Activated naive CD8-positive, alpha-beta T cell (primary cell): ENCODE results near the gene ATP2C2.

Experiments used
- H3K27ac Mint-ChIP-seq: one replicate; pipeline ENCODE4 v1.8.0; 2021; ENCODE audit warnings: mixed read lengths
- H3K27me3 Mint-ChIP-seq: one replicate; pipeline ENCODE4 v1.8.0; 2021; ENCODE audit warnings: mixed read lengths
- H3K36me3 Mint-ChIP-seq: one replicate; pipeline ENCODE4 v1.8.0; 2021; ENCODE audit warnings: mixed read lengths
- H3K4me1 Mint-ChIP-seq: one replicate; pipeline ENCODE4 v1.8.0; 2021; ENCODE audit warnings: low read depth, mixed read lengths
- H3K4me3 Mint-ChIP-seq: one replicate; pipeline ENCODE4 v1.8.0; 2021; ENCODE audit warnings: mild to moderate bottlenecking, mixed read lengths
- H3K9me3 Mint-ChIP-seq: one replicate; pipeline ENCODE4 v1.8.0; 2021; ENCODE audit warnings: low read depth, mixed read lengths

The ATP2C2 gene

DNA sequence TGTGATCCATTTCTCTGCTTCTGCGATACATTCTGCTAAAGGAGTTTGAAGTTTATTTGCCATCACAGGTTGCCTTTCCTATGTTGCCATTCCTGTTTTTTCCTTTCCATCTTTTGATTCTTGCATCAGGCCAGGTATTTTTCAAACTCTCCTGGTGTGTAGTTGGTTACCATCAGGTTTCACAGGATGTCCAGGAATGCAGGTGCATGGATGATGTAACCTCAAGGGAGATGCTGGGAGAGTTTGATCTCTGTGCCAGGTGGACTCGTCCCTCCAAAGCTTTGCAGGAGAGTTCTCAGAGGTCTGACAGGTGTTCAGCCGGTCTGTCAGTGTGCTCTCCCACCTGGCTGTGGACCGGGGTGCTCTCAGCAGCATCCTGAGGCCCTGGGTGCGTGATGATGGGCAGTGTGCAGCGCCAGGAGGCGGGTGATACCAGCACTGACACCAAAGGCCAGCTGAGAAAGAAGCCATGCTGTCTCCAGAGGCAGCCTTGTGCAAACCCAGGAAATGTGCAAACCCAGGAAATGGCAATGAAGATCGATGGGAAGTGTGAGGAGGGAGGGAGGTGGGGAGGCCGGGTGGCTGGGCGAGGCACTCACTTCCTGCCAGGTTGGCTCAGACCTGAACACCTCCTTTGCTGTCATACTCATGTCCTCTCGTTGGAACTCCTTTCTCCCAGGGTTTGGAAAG is 1.7 kb downstream of the ATP2C2 start:
- Mint-ChIP-seq H3K4me1 (peaks cover 16% of the 10 kb centered on the region), H3K36me3 (peaks cover 3% of the 10 kb centered on the region), H3K4me3 (no peak overlapping the region), H3K9me3 (no peaks in the 10 kb centered on the region), H3K27me3 (peaks cover 32% of the 10 kb centered on the region), H3K27ac (no peak overlapping the region)

DNA sequence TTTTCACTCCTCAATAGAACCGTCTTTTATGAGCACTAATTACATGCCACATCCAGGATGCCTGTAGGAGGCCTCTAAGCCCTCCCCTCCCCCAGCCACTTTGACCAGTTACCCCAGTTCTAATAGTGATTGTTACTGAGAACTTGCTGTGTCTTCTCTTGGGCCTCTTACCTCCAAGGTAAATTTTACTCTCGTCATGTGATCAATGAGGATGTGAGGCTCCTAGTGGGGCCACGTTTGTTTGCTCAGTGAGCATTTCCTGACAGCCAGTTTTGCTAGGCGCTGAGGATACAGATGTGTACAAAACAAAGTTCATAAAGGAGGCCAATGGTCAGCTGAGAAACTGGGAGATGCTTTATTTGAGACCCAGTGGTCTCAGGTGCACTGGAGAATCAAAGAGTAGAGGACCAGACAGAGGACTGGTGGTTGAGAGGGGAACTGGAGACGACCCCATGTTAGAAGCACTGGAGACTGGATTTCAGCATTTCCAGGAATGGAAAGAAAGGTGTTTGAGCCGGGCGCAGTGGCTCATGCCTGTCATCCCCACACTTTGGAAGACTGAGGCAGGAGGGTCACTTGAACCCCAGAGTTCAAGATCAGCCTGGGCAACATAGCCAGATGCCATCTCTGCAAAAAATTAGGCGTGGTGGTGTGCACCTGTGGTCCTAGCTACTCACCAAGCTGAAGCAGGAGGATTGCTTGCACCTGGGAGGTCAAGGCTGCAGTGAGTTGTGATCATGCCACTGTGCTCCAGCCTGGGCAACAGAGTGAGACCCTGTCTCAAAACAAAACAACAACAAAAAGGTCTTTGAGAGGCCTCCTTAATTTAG is 2.6 kb downstream of the ATP2C2 start:
- Mint-ChIP-seq H3K4me1 (peaks cover 16% of the 10 kb centered on the region), H3K4me3 (no peak overlapping the region), H3K27me3 (peaks cover 37% of the 10 kb centered on the region)

DNA sequence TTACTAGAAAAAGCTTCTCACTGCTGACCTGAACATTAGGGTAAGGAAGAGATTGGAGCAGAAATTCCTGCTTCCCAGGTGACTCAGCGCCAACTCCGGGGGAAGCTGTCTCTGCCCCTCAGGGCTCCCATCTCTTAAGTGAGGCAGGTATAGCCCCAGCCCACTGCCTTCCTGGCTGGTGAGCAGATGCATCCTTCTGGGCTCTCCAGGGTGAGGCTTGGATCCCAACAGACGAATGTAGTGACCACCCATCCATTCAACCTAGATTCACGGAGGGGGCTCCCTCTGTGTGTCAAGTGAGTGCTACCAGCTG is 3.2 kb downstream of the ATP2C2 start:
- no peaks in the 10 kb centered on the region for H3K9me3 Mint-ChIP-seq
- H3K27ac Mint-ChIP-seq, result no peak overlapping the region
- H3K4me1 Mint-ChIP-seq, result peaks cover 16% of the 10 kb centered on the region

More for the DNA sequence above, 2.6 kb downstream of the ATP2C2 start:
- peaks cover 3% of the 10 kb centered on the region for H3K36me3 Mint-ChIP-seq
- H3K9me3 Mint-ChIP-seq, result no peaks in the 10 kb centered on the region
- no peak overlapping the region for H3K27ac Mint-ChIP-seq

DNA sequence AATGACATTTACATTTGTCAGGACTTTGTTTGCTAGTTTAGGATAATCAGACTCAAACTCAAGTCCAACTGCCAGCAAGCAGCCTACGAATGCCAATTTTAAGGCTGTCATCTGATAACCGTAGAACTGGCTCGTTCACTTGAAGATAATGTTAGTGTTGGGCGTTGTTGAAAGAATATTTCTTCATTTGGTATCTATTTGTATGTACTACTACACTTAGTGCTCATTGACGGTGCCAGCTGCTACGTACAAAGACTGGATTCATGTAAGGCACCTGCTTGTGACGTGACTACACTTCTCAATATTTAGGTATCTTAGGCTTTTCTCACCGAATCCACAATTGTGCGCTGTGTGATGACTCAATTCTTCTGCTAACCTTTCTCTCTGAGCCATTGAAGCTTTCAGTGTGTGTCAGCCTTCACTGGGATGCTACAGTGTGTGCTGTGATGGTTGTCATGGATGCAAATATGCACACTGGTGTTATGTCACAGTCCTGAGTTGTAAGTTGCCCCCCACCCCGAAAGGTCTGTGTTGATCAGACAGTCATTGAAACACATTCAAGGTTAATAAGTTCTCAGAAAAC is 5.7 kb downstream of the ATP2C2 start:
- Mint-ChIP-seq H3K27me3 (peaks cover 22% of the 10 kb centered on the region), H3K4me1 (peaks cover 6% of the 10 kb centered on the region), H3K27ac (no peak overlapping the region), H3K9me3 (no peaks in the 10 kb centered on the region), H3K4me3 (no peak overlapping the region), H3K36me3 (peaks cover 3% of the 10 kb centered on the region)

More for the DNA sequence above, 3.2 kb downstream of the ATP2C2 start:
- Mint-ChIP-seq H3K4me3 (no peak overlapping the region), H3K27me3 (peaks cover 35% of the 10 kb centered on the region), H3K36me3 (peaks cover 3% of the 10 kb centered on the region)

GRCh38 chr16:84378099-84378498 is 9.8 kb downstream of the ATP2C2 start:
- H3K4me3 Mint-ChIP-seq, result no peak overlapping the region
- H3K9me3 Mint-ChIP-seq, result no peaks in the 10 kb centered on the region
- peaks cover 26% of the 10 kb centered on the region for H3K27me3 Mint-ChIP-seq
- H3K4me1 Mint-ChIP-seq, result no peaks in the 10 kb centered on the region
- H3K36me3 Mint-ChIP-seq, result no peaks in the 10 kb centered on the region
- H3K27ac Mint-ChIP-seq, result no peak overlapping the region

DNA sequence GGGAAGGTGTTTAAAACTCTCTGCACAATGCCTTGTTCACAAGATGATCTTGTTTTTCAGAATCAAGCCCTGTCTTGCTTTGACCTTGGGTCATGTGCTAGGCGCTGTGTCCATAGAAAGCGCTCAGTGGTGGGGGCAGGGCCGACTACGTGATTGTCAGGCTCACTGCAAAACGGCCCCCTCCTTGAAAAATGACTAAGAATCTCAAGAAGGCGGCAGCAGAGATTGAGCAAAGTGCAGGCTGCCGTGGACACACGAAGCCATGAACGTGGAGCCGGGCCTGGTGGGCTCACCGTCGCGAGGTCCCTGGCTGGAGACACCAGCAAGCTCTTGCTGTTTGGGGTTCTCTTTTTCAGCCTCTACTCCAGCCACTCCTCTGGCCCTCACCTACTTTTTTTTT is 10.2 kb downstream of the ATP2C2 start:
- no peak overlapping the region for H3K4me3 Mint-ChIP-seq
- H3K9me3 Mint-ChIP-seq, result no peaks in the 10 kb centered on the region
- peaks cover 26% of the 10 kb centered on the region for H3K27me3 Mint-ChIP-seq
- no peaks in the 10 kb centered on the region for H3K36me3 Mint-ChIP-seq
- H3K4me1 Mint-ChIP-seq, result no peaks in the 10 kb centered on the region
- H3K27ac Mint-ChIP-seq, result no peak overlapping the region

DNA sequence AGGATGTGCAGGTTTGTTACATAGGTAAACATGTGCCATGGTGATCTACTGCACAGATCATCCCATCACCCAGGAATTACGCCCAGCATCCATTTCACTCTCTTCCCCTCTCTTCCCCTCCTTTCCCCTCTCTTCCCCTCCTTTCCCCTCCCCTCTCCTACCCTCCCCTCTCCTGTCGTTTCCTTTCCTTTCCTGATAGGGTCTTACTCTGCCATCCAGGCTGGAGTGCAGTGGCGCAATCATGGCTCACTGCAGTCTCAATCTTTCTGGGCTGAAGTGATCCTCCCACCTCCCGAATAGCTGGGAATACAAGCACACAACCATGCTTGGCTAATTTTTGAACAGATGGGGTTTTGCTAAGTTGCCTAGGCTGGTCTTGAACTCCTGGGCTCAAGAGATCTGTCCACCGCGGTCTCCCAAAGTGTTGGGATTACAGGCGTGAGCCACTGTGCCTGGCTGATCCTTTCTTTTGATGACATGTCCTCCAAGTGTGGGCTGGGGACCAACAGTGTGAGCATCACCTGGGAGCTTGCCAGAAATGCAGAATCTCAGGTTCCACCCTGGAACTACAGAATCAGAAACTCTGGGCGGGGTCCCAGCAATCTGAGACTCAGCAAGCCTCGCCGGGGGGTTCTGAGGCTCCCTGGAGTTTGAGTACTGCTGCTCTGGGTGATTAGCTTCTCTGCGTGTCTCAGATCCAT is 10.8 kb downstream of the ATP2C2 start:
- Mint-ChIP-seq H3K4me1 (no peaks in the 10 kb centered on the region), H3K36me3 (no peaks in the 10 kb centered on the region), H3K27me3 (peaks cover 24% of the 10 kb centered on the region), H3K9me3 (no peaks in the 10 kb centered on the region), H3K4me3 (no peak overlapping the region), H3K27ac (no peak overlapping the region)

DNA sequence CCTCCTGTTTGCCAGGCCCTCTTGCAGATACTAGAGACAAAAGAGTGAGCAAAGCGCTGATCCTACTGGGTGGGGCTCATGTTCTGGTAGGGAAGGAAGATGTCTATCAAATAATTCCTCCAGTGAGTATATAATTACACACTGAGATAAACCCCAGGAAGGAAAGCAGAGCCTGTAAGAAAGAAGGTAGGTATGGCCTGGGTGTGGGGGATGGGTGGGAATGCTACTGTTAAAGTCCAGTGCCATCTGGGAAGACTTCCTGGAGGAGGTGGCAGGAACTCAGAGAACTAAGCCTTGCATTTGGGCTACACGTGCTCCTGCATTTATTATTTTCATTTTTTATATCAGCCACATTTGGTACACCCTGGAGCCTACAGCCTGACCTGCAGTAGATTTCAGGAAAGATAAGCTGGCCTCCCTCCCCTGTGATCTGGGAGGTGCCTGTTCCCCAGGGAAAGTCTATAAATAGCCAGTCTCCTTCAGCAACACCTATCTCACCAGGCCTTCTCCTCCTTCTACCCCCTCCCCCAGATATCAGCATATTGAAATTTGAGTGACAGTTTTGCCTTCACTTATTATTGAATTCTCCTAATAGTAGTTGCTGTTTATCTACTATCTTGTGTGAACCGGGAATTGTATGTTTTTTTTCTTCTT is 11.5 kb downstream of the ATP2C2 start:
- Mint-ChIP-seq H3K9me3 (no peaks in the 10 kb centered on the region), H3K27me3 (peaks cover 26% of the 10 kb centered on the region), H3K27ac (no peak overlapping the region), H3K4me1 (no peaks in the 10 kb centered on the region), H3K4me3 (no peak overlapping the region), H3K36me3 (no peaks in the 10 kb centered on the region)

- Mint-ChIP-seq H3K27me3 (peaks cover 26% of the 10 kb centered on the region), H3K27ac (no peak overlapping the region), H3K4me1 (no peaks in the 10 kb centered on the region), H3K4me3 (no peak overlapping the region), H3K36me3 (no peaks in the 10 kb centered on the region), H3K9me3 (no peaks in the 10 kb centered on the region)
These were observed 12.1 kb downstream of the ATP2C2 start for GRCh38 chr16:84380405-84380804.

DNA sequence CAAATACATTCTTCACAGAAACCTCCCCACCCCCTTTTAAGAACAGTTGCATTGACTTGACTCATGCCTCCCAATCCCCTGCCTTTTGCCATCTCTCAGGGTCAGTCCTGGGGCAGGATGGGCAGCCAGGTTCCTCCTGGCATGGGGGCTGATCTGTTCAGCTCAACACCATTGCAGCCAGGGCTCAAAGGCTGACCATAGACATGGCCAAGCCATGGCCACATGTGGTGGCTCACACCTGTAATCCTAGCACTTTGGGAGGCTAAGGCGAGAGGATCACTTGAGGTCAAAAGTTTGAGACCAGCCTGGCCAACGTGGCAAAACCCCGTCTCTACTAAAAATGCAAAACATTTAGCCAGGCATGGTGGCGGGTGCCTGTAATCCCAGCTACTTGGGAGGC is 14.1 kb downstream of the ATP2C2 start:
- Mint-ChIP-seq H3K4me1 (no peaks in the 10 kb centered on the region), H3K27me3 (peaks cover 21% of the 10 kb centered on the region), H3K4me3 (no peak overlapping the region), H3K36me3 (no peaks in the 10 kb centered on the region), H3K9me3 (peaks cover 3% of the 10 kb centered on the region), H3K27ac (no peak overlapping the region)

DNA sequence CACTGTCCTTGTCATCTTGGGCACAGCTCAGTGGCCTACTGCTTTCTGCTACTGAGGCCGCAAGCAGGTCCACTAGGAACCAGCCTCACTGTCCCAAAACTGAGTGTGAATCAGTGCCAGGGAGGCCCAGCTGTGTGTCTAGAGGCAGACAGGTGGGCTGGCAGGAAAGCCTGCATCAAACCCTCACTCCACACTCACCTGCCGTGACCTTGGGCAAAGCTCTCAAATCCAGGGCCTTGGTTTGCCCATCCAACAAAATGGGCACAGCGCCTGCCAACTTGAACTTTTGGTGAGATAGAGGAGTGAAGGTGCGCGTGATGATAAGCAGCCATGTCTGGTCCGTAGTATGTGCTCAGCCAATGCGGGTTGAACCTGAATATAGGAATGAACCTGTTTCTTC is 14.8 kb downstream of the ATP2C2 start:
- H3K4me1 Mint-ChIP-seq, result no peaks in the 10 kb centered on the region
- H3K4me3 Mint-ChIP-seq, result no peak overlapping the region
- peaks cover 3% of the 10 kb centered on the region for H3K9me3 Mint-ChIP-seq
- H3K27ac Mint-ChIP-seq, result no peak overlapping the region
- H3K36me3 Mint-ChIP-seq, result no peaks in the 10 kb centered on the region
- H3K27me3 Mint-ChIP-seq, result peaks cover 21% of the 10 kb centered on the region

GRCh38 chr16:84386047-84386446 is 17.7 kb downstream of the ATP2C2 start:
- Mint-ChIP-seq H3K36me3 (no peaks in the 10 kb centered on the region), H3K4me1 (no peaks in the 10 kb centered on the region), H3K27ac (no peak overlapping the region), H3K27me3 (peaks cover 9% of the 10 kb centered on the region), H3K9me3 (peaks cover 3% of the 10 kb centered on the region), H3K4me3 (no peak overlapping the region)

- H3K36me3 Mint-ChIP-seq, result no peaks in the 10 kb centered on the region
- H3K4me3 Mint-ChIP-seq, result no peak overlapping the region
- peaks cover 7% of the 10 kb centered on the region for H3K27me3 Mint-ChIP-seq
- H3K27ac Mint-ChIP-seq, result no peak overlapping the region
- peaks cover 3% of the 10 kb centered on the region for H3K9me3 Mint-ChIP-seq
- no peaks in the 10 kb centered on the region for H3K4me1 Mint-ChIP-seq
These were observed 18.7 kb downstream of the ATP2C2 start for GRCh38 chr16:84387021-84387420.

GRCh38 chr16:84390131-84390785 is 21.9 kb downstream of the ATP2C2 start:
- Mint-ChIP-seq H3K27ac (no peak overlapping the region), H3K4me3 (no peak overlapping the region), H3K9me3 (peaks cover 3% of the 10 kb centered on the region), H3K36me3 (no peaks in the 10 kb centered on the region), H3K27me3 (peaks cover 3% of the 10 kb centered on the region), H3K4me1 (no peaks in the 10 kb centered on the region)
